Mononuclear cell (primary cell): ENCODE results near the gene KCNC2. TPM values are rescaled to one million over a fixed set of nuclear protein-coding genes. Genes with fewer than 3 reads are reported as not detected.

ENCODE experiments used
- H3K27me3 ChIP-seq: 2 replicates; pipeline ENCODE4 v1.6.0; 2011; ENCODE audit warnings: low read length, control low read depth; ENCODE audit not compliant: insufficient read depth
- H3K4me1 ChIP-seq: 2 replicates; pipeline ENCODE4 v1.5.1; 2011; ENCODE audit warnings: mild to moderate bottlenecking, low read length, control low read depth; ENCODE audit not compliant: insufficient read depth
- H3K4me3 ChIP-seq: 2 replicates; pipeline ENCODE4 v1.5.1; 2011; ENCODE audit warnings: mild to moderate bottlenecking, low read length, moderate library complexity
- H3K9me3 ChIP-seq: 2 replicates; pipeline ENCODE4 v1.5.1; 2011; ENCODE audit warnings: low read depth, mild to moderate bottlenecking, control low read depth, low read length
- total RNA-seq: library from RNA; depleted of rRNA; stranded (reverse); fragments of >200 nt; gene quantifications from one replicate; pipeline ENCODE4 v1.2.3, GENCODE V29; 2012

KCNC2 gene
- total RNA-seq, 1 donor = not detected

DNA sequence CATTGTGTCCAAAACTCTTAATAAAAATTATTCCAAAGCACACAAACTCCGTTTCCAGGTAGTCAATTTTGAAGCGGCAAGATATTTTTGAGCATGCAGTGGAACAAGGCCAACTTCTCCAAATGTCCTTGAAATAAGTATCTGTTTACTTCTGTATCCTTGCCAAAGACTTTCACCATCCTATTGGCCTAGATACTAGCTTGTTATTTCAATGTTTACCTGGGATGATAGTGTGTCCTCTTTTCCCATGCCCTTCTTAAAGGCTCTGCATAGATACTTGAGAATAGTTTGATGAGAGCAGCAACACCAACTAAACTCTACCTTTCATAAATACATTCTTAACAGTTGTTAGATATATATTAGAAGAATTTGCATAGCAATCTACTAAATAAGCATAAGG is 160.9 kb downstream of the KCNC2 start:
- Histone ChIP-seq H3K27me3 (no peaks in the 10 kb centered on the region), H3K9me3 (no peaks in the 10 kb centered on the region), H3K4me3 (no peak overlapping the region), H3K4me1 (no peaks in the 10 kb centered on the region)

DNA sequence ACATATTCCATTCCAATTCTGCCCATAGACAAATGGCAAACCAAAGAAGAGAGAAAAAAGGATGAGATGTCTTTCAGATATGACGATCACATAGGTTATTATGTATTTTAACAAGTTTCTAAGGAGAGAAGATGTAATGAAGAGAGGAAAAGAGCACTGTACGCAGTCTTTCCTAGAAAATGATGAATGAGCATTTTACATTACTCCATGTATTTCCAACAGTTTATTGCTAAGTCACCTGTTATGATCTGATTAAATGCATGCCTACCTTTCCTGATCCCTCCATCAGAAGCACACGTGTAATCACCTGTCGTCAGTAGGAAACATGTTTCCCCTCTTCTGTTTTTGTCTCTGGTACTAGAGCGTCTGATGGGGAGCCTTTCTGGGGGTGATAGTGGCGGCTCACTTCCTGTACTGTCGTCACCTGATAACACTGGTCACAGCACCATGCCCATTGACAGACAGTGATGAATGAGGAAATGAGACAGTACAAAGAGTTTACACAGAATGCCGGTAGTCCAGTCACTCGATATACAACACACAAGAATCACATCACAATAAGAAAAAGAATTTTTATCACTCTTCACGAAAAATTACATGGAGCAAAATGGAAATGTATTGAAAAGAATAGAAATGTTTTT is 161.6 kb downstream of the KCNC2 start:
- Histone ChIP-seq H3K4me1 (no peaks in the 10 kb centered on the region), H3K9me3 (no peaks in the 10 kb centered on the region), H3K27me3 (no peaks in the 10 kb centered on the region), H3K4me3 (no peak overlapping the region)

DNA sequence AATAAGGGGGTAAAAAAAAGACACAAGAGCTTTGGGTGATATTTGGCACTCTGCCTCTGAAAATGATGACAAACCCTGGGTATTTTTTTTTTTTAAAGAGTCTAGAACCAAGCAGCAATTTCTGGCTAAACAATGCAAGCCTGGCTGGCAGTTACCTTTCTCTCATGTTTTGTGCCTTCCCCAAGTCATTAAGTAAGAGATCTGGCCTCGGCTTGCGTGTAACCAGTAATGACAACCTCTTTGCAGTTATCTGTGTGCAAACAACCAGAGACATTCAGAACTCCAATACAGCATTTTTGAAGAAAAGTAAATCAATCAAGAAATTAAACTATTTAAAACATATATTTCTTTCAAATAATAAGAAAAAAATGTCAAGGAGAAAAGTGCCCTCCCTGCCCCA is 167.5 kb downstream of the KCNC2 start:
- no peaks in the 10 kb centered on the region for H3K27me3 ChIP-seq
- H3K9me3 ChIP-seq = no peaks in the 10 kb centered on the region
- no peaks in the 10 kb centered on the region for H3K4me1 ChIP-seq
- no peak overlapping the region for H3K4me3 ChIP-seq

DNA sequence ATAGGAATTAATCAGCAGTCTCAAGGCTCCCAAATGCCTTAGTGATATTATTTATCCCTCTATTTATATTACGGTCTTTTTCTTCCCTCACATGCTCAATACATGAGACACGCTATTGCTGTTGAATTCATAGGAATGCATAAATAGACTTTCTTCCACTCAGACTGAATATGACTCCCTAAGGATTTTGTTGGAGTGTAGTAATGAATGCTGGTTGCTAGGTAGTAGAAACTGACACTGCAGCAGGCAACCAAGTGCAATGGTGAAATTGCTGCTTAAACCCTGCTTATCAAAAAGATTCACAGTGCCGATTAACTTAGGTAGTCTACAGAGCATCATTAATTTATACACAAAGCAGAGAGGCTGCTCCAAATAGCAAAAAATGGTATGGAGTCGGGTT is 168.2 kb downstream of the KCNC2 start:
- Histone ChIP-seq H3K9me3 (no peaks in the 10 kb centered on the region), H3K4me1 (no peaks in the 10 kb centered on the region), H3K4me3 (no peak overlapping the region), H3K27me3 (no peaks in the 10 kb centered on the region)

DNA sequence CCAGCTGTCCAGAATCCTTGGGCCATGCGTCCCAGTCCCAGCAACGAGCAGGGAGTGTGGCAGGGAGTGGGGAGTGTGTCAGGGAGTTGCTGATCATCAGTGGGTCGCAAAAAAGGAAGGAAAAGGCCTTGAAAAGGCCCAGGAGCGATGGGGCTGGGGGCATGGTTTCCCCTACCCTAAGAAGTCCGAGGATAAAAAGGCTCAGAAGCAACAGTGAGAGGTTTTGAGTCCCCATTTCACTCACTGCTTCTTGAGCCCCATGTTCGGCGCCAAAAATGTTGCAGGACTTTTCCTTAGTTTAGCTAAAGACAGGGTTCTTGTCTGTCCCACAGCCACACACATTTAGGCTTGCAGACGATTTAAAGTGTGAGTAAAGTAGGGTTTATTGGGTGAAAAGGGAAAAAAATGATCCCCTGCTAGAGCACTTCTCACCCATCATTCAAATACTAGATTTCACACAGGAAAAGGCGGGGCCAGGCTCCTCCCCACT is 189.5 kb downstream of the KCNC2 start:
- Histone ChIP-seq H3K4me1 (no peaks in the 10 kb centered on the region), H3K9me3 (peaks cover 22% of the 10 kb centered on the region)

DNA sequence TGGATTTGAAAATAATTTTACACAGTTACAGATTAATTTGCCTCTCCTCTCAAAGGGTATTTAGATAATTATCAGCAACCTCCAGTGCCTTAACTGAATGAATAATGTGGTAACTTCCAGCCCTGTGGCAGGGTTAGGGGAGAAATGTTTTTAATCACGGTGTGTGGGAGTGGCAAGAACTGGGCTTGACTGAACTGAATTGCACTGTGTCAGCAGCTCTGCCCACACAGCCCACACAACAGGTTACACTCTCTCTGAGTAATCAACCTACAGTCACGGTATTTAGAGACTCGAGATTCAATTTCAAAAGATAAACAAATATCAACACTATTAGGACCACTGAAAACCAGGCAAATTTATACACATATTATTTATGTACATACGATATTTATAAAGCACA is 198.5 kb downstream of the KCNC2 start:
- Histone ChIP-seq H3K9me3 (no peaks in the 10 kb centered on the region), H3K4me1 (no peaks in the 10 kb centered on the region), H3K27me3 (no peaks in the 10 kb centered on the region), H3K4me3 (no peak overlapping the region)

More for the DNA sequence above, 189.5 kb downstream of the KCNC2 start:
- Histone ChIP-seq H3K27me3 (no peaks in the 10 kb centered on the region), H3K4me3 (no peak overlapping the region)

DNA sequence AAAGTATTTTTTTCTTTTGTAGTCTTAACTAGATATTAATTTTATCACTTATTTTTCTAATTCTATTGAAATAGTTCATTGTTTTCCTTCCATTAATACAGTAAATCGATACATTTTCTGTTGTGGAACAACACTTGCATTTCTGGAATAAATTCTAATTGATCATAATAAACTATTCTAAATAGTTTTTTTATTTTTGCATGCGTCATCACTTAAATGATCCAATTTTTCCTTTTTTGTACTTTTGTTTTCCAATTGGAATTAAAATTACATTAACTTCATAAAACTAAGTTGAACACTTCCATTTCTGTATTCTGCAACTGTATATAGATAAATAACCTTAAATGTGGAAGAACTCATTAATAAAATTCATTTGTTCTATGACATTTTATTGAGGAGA is 202.5 kb downstream of the KCNC2 start:
- Histone ChIP-seq H3K4me3 (no peak overlapping the region), H3K9me3 (no peaks in the 10 kb centered on the region)

DNA sequence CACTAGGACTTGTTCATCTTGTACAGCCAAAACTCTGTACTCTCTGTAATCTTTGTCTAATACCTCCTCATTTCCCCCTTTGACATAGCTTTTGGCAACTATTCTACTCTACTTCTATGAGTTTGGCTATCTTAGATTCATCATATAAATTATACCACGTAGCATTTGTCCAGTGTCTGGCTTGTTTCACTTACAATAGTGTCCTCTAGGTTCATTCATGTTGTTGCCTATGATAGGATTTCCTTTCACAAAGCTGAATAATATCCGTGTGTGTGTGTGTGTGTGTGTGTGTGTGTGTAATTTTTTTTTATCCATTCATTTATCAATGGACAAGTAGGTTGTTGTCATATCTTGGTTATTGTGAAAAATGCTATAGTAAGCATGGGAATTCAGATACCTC is 209.5 kb downstream of the KCNC2 start:
- Histone ChIP-seq H3K9me3 (no peaks in the 10 kb centered on the region), H3K27me3 (no peaks in the 10 kb centered on the region), H3K4me3 (no peak overlapping the region), H3K4me1 (no peaks in the 10 kb centered on the region)

More for the DNA sequence above, 202.5 kb downstream of the KCNC2 start:
- H3K4me1 ChIP-seq = no peaks in the 10 kb centered on the region
- H3K27me3 ChIP-seq = no peaks in the 10 kb centered on the region

DNA sequence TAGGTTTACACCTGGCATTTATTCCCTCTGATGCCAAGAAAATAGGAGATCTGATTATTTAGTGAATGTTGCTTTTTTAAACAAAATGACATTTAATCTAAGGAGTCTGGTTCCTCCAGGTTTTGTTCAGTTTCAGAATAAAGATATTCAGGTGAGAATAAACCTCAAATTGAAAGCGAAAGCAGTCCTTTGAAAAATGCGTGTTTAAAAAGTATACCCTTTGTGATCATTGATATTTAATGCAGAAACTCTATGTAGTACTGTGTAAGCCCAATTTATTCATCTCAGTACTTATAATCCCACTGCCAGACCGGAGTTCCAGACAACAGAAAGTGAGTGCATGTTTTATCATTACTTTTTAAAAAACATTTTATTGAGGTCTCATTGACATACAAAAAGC is 210.2 kb downstream of the KCNC2 start:
- Histone ChIP-seq H3K9me3 (no peaks in the 10 kb centered on the region), H3K4me3 (no peak overlapping the region), H3K4me1 (no peaks in the 10 kb centered on the region), H3K27me3 (no peaks in the 10 kb centered on the region)

Other genes with a start within 250 kb of the KCNC2 start
- 2.4 TPM for gene CAPS2, start 120.5 kb upstream of the KCNC2 start, total RNA-seq
- not detected for gene GLIPR1L1, start 124.8 kb upstream of the KCNC2 start, total RNA-seq
- 0.10 TPM for gene GLIPR1L2, start 181.2 kb upstream of the KCNC2 start, total RNA-seq